GM21619 (cell line): ENCODE data around the gene FBXW11.
"Not testable (repeated sequence)": the region's sequence is repeated elsewhere in the genome, so short reads cannot be mapped to it uniquely, and the experiment has no call there.

Experiments
- ATAC-seq: cut with Tn5 transposase; IDR thresholded peaks from one replicate; pipeline ENCODE4 v1.9.1; 2021; ENCODE audit not compliant: unreplicated experiment

FBXW11 gene

DNA sequence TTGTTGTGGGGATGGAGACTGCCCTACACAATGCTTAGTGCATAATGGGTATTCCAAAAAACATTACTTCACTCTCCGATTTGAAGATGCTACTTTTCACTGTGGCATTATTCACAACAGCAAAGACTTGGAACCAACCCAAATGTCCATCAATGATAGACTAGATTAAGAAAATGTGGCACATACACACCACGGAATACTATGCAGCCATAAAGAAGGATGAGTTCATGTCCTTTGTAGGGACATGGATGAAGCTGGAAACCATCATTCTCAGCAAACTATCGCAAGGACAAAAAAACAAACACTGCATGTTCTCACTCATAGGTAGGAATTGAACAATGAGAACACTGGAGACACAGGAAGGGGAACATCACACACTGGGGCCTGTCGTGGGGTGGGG, 90.7 kb downstream of the FBXW11 start:
- not testable (repeated sequence) for ATAC-seq

DNA sequence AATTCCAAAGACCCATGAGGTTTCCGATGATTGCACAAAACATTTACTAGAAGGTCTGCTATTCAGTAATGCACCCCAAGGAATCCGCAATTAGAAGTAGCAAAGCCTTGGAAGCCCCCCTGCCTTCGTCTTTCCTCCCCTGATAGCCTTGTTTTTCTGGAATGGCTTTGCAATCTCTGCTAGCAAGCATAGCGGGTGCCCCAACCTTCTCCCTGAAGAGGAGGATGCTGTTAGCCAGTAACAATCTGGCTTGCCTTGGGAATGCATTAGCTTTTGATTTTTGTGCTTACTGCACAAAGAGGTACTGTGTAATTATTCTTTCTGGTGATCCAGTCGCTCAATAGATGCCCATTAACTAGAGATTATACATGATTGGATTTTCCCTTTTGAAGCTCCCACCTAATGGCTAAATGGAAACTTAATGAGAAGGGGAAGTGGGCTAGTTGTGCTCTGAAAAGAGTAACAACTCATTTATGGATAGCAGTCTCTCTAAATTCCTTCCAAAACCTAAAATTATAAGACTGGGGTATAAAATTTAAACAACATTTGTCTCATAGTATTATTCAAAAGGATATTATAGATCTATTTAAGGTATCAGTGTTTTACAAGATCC, 91.6 kb downstream of the FBXW11 start:
- ATAC-seq: no peak

GRCh38 chr5:171913987-171914273, 92.5 kb downstream of the FBXW11 start:
- ATAC-seq: no peak

- ATAC-seq: no peak
Measured at GRCh38 chr5:171911152-171911551, 95.3 kb downstream of the FBXW11 start.

- no peak for ATAC-seq
Measured at GRCh38 chr5:171908638-171909037, 97.8 kb downstream of the FBXW11 start.

DNA sequence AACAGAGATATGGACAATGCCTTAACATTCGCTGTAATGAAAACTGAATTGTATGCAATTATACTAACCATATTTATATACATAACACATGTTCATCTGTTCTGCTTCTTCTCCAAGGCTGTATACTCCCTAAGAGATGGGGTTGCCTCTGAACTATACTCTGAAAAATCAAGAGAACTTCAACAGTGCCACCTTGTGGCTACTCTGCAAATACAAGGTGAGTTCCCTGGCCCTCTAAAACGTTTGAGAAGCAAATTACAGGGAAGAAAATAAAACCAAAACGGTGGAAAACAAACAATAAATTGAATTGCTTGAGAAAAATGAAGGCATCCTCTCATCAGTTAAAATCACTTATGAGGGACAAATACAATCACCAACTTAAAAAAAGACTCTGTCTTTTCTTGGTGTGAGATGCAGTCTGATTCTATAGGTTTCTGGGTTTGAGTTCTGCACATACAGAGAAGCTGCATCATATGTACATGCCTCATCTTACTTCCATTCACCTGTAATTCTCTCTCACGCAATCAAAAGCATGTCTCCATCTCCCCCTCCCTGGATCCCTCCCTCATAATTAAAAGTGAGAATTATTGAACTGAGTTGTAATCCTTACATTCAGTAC, 98.6 kb downstream of the FBXW11 start:
- ATAC-seq: no peak

GRCh38 chr5:171906703-171907590, 99.5 kb downstream of the FBXW11 start:
- ATAC-seq: peak; percentile 51

DNA sequence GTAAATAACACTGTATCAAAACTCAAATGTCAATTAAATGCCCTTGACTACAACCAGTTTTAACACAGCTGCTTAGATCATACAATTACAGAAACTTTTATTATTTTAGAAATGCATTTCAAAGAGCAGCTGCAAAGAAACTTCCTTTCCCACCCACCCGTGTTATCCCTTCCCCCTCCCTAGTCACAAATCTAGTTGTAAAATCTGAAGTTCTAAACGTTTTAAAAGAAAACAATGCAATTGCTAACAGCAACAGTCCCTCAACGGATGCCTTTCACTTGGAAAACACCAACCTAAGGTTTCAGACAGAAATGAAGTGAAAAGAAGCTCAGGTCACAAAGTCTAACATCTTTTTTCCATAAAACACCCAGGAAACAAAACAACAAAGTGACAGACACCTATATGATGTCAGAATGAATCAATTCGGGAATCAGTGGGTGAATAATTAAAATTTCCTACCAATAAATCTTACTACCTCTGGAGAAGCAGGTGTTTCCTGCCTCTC, 100.3 kb downstream of the FBXW11 start:
- ATAC-seq: no peak

- ATAC-seq: no peak
Measured at GRCh38 chr5:171904886-171905285, 101.6 kb downstream of the FBXW11 start.

DNA sequence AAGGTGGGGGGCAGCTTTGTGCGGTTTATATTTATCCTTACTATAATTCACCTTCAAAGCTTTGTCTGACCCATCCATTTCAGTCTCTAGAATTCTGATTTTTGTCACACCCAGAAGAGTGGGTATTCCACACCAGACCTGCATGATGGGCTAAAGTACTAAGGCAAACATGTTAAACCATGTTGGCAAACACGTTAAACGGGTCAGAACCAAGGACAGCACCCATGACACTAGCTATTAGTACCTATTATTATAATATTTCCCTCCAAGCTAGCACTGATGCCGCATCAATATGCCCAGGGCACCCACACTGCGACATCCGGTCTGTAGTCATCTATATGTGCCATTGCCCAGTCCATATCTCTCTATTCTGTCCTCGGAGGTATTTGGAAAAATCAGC, 104.7 kb downstream of the FBXW11 start:
- no peak for ATAC-seq

- no peak for ATAC-seq
Measured at GRCh38 chr5:171899792-171900191, 106.6 kb downstream of the FBXW11 start.

- ATAC-seq: no peak
Measured at GRCh38 chr5:171898879-171899278, 107.6 kb downstream of the FBXW11 start.

DNA sequence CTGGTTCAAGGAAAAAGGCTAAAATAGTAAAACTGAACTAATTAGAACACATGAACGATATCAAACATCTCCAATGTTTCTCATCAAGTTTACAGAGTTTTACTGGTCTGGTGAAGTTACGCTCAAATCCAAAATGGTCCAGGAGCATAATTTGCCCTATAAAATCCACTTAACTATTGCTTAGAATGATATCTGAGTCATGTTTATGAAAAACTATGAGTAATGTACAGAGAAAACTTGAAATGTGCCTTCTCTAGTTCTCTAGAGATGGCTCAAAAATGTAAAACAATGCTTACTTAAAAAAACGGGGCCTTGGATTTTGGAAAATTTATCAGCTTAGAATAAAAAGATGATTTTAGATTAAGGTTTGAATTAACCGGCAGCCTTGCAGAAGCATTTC, 108.1 kb downstream of the FBXW11 start:
- no peak for ATAC-seq

- no peak for ATAC-seq
Measured at GRCh38 chr5:171897231-171897630, 109.2 kb downstream of the FBXW11 start.

DNA sequence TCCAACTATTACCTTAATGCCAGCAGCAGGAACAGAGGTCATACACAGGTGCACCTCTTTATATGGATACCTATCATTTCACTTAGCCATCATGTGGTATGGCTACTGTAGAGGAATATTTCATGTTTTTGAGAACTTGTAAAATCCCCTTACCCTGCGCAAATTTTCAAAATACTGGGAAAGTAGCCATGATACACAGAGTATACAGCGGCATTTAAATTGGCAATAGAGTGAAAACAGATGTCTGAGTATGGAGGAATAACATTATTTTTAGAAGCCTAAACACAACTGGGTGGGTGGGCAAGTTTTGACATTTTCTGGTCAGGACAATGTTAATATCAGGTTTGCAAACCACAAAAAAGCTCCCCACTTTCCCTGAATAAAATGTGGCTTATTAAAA, 111.4 kb downstream of the FBXW11 start:
- no peak for ATAC-seq

DNA sequence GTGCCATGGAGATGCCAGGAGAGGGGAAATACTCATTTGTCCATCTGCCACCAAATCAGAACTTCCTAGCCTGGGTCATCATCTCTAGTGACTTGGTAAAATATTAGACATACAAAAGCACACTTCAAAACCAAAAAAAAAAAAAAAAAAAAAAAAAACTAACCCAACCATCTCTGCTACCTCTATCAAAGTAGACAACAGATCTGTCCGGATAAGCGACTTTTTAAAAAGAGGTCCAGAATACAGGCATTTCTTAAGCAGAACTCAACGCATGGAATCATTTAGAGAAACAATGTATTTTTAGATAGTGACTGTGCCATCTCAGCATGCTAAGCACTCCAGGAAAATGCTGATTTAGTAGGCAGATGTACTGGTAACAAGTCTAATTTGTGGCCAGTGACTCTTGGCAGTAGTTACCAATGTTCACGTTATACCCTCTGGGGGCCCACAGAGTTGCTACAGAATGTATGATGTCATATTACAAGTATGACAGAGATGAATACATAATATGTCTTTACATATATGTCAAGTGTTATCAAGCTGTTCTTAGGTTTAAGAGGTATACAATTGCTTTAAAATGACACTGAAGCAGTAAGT, 113.0 kb downstream of the FBXW11 start:
- no peak for ATAC-seq

DNA sequence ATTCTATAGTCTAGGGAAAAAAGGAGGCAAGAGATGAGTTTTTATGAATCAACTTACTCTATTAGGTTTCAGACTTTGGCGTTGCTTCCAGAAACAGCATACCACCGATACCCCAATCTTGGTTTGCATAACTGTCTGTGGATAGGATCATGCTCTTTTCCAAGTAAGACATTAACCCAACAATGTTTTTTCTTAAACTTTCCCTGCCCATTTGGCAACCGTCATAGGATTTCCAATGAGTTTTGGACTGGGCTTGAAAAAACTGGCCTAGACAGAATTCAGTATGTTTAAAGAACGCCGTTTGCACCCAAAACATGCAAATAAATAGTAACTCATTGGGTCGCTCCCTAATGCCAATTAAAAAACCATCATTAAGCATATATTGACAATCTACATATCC, 114.8 kb downstream of the FBXW11 start:
- ATAC-seq: no peak

GRCh38 chr5:171891150-171891549, 115.3 kb downstream of the FBXW11 start:
- ATAC-seq: no peak

DNA sequence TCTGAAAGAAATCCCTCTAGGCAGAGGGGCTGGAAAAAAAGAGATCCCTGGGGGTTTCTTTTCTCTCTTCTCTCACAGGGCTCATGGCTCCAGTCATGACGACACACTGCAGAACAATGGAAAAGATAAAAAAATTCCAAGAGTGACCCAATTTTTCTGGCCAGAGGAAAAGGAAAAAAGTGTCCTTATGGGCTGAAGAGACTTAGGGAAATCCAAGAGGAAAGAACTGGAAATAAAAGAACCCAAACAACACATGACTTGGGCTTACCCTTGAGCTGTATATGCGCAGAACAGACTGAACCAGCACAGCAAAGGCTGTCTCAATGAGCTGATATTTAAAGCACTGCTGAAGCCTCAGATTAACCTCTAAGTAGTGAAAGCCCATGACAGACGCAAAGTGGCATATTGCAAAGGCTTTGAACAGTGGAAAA, 118.4 kb downstream of the FBXW11 start:
- no peak for ATAC-seq

DNA sequence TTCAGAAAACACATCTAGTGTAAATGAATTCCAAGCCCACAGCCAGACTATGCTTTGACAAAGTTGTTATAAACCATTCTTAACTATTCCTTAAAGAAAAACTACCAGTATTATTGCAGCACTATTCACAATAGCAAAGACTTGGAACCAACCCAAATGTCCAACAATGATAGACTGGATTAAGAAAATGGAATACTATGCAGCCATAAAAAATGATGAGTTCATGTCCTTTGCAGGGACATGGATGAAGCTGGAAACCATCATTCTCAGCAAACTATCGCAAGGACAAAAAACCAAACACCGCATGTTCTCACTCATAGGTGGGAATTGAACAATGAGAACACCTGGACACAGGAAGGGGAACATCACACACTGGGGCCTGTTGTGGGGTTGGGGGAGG, 120.4 kb downstream of the FBXW11 start:
- not testable (repeated sequence) for ATAC-seq

- no peak for ATAC-seq
Measured at GRCh38 chr5:171882118-171882517, 124.3 kb downstream of the FBXW11 start.

- no peak for ATAC-seq
Measured at GRCh38 chr5:171874234-171874633, 132.2 kb downstream of the FBXW11 start.
